Esophagus (tissue), 2 donors: Measurements from ENCODE around the gene PRKACB. TPM values are rescaled to one million over a fixed set of nuclear protein-coding genes. Genes with fewer than 3 reads are reported as not detected.

Experiments
- H3K27ac ChIP-seq, 2 donors: one replicate each; pipeline ENCODE4 v1.5.1; 2013; ENCODE audit warnings: low read depth in 2 of 2, mild to moderate bottlenecking in 2 of 2, inconsistent platforms in 1 of 2, low read length in 1 of 2, moderate library complexity in 1 of 2
- H3K27me3 ChIP-seq, 2 donors: one replicate each; pipeline ENCODE4 v1.6.1; 2013; ENCODE audit warnings: low read length in 2 of 2, control low read depth in 1 of 2, mild to moderate bottlenecking in 1 of 2; ENCODE audit not compliant: insufficient read depth in 2 of 2, control insufficient read depth in 1 of 2
- H3K36me3 ChIP-seq, 2 donors: one replicate each; pipeline ENCODE4 v1.6.1; 2013; ENCODE audit warnings: low read length in 1 of 2; ENCODE audit not compliant: control insufficient read depth in 2 of 2, insufficient read depth in 2 of 2
- H3K4me1 ChIP-seq, 2 donors: one replicate each; pipeline ENCODE4 v1.6.1; 2013; ENCODE audit warnings: low read length in 1 of 2; ENCODE audit not compliant: control insufficient read depth in 2 of 2, insufficient read depth in 2 of 2
- H3K4me3 ChIP-seq, 2 donors: one replicate each; pipeline ENCODE4 v1.5.1; 2013; ENCODE audit warnings: low read length in 2 of 2, mild to moderate bottlenecking in 2 of 2, low read depth in 1 of 2, moderate library complexity in 1 of 2
- H3K9me3 ChIP-seq, 2 donors: one replicate each; pipeline ENCODE4 v1.6.1; 2013; ENCODE audit warnings: mild to moderate bottlenecking in 2 of 2, low read depth in 1 of 2, low read length in 1 of 2, moderate library complexity in 1 of 2; ENCODE audit not compliant: control insufficient read depth in 2 of 2, insufficient read depth in 1 of 2
- WGBS, 2 donors: extraction: QIAGEN DNeasy Blood & Tissue Kit; methylation state at CpG; one replicate each; pipeline ENCODE4 v1.1.7; 2013; 5-methylcytosine and 5-hydroxymethylcytosine counted together
- polyA plus RNA-seq, 2 donors: library from polyadenylated mRNA; stranded (reverse); fragments of 200-250 nt; gene quantifications; one replicate each; pipeline ENCODE4 v1.2.3, GENCODE V29; 2013
- donor health status: healthy with polysubstance abuse.
- donor health status: Bipolar disorder and iron deficiency.

The PRKACB gene
- polyA plus RNA-seq, 2 donors, result 4.1 to 5.1 TPM

DNA sequence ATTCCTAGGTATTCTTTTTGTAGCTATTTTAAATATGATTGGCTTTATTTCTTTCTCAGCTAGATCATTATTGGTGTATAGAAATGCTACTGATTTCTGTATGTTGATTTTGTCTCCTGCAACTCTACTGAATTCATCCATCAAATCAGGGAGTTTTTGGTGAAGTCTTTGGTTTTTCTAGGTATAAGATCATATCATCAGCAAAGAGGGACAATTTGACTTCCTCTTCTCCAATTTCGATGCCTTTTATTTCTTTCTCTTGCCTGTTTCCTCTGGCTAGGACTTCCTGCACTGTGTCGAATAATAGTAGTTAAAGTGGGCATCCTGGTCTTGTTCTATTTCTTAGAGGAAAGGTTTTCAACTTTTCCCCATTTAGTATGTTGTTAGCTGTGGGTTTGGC is 27.5 kb upstream of the PRKACB start:
- no peak overlapping the region for H3K4me3 ChIP-seq
- H3K27me3 ChIP-seq, result no peaks in the 10 kb centered on the region
- H3K9me3 ChIP-seq, result no peaks in the 10 kb centered on the region
- no peaks in the 10 kb centered on the region for H3K36me3 ChIP-seq
- H3K4me1 ChIP-seq, result no peaks in the 10 kb centered on the region
- H3K27ac ChIP-seq, result no peak overlapping the region
- 66 to 74% methylated on average over 2 of the region's 2 CpGs for WGBS, 2 donors

DNA sequence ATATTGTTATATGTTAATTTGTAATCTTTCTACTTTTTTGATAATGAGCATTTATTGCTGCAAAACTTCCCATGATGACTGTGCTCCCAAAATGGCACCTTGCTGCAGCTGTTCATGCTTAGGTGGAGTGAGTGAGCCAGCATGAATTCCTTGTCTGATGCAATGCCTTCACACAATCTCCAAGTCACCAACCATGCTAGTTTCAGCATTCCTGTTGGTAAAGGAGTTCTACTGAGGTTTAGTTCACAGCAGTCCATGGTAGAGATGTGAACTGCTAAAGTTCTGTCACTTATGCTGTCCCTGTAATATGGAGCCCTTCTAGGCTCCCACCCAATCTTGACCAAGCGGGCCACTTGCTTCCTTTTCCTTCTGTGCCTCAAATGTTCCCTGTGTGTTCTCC is 26.2 kb upstream of the PRKACB start:
- Histone ChIP-seq H3K9me3 (no peaks in the 10 kb centered on the region), H3K36me3 (no peaks in the 10 kb centered on the region), H3K27ac (no peak overlapping the region), H3K4me1 (no peaks in the 10 kb centered on the region), H3K27me3 (no peaks in the 10 kb centered on the region), H3K4me3 (no peak overlapping the region)
- 92 to 100% methylated on average over 1 of the region's 1 CpG for WGBS, 2 donors

DNA sequence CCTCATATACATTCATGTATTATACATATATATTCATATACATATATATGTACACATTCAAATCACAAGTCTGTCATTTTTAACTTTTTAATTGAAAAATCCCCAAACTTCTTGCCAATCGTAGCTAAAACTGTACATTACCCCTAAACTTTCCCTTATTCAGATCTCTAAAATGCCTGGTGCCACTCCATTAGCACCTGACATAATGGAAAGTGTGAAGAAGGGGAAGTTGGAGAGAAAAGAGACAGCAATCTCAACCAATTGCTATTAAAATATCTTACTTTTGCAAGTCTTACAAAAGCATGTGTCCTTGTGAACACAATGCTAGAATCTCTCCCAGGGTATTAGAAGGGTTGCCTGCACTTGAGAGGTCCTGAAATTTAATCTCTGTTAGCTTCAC is 22.7 kb upstream of the PRKACB start:
- WGBS, 2 donors, result 83 to 86% methylated on average over 1 of the region's 1 CpG
- H3K27me3 ChIP-seq, result no peaks in the 10 kb centered on the region
- no peaks in the 10 kb centered on the region for H3K4me1 ChIP-seq
- H3K27ac ChIP-seq, result no peak overlapping the region
- no peaks in the 10 kb centered on the region for H3K36me3 ChIP-seq
- H3K4me3 ChIP-seq, result no peak overlapping the region
- H3K9me3 ChIP-seq, result no peaks in the 10 kb centered on the region

DNA sequence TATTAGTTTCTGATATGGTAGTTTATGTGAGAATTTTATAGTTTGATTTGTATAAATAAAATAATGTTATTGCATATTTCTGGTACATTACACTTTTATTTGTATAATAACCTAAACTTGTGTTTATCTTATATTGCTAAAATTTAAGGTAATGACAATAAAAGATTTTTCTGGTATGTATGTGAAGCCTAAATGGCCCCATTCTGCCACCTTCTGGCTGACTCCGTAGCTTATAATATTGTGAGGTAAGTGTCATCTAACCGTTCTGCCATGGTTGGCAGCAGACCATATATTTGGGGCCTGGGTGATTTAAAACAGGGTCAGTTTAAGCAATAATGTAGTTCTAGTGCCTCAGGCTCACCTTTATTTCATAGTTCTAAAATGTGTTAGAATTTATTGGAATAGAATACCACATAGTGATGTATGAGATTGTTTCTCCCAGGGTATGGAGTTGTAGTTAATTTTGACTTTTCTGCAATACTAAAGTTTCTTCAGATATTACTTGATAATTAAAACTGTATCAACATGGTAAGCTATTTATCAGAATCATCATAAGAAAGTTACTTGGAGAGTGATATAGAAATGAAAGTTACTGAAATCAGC is 21.2 kb upstream of the PRKACB start:
- H3K4me1 ChIP-seq, result no peaks in the 10 kb centered on the region
- no peaks in the 10 kb centered on the region for H3K27me3 ChIP-seq
- no peak overlapping the region for H3K4me3 ChIP-seq
- H3K9me3 ChIP-seq, result no peaks in the 10 kb centered on the region
- H3K27ac ChIP-seq, result no peak overlapping the region
- 1 to 5% methylated on average over 2 of the region's 2 CpGs for WGBS, 2 donors
- no peaks in the 10 kb centered on the region for H3K36me3 ChIP-seq

DNA sequence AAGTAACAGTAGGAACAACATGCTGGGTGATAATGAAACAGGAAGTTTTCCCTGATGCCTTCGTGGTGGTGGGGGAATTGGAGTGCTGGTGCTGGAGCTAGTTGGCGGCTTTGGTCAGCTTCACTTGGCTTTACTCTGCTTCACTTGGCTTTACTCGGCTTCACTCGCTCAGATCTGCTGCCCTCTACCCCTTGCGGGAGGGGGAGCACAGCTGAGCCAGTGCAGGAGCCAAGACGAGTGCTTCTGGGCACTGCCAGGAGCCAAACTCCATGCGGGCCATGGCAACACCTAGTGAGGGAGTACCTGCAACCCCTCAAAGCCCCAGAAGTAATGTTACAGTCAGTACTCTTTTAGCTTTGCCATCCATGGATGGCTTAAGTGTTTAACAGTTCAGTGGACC is 10.6 kb upstream of the PRKACB start:
- H3K27ac ChIP-seq, result no peak overlapping the region
- H3K4me1 ChIP-seq, result no peaks in the 10 kb centered on the region
- H3K9me3 ChIP-seq, result no peaks in the 10 kb centered on the region
- H3K36me3 ChIP-seq, result no peaks in the 10 kb centered on the region
- H3K4me3 ChIP-seq, result no peak overlapping the region
- no peaks in the 10 kb centered on the region for H3K27me3 ChIP-seq
- 88 to 92% methylated on average over 7 of the region's 7 CpGs for WGBS, 2 donors

DNA sequence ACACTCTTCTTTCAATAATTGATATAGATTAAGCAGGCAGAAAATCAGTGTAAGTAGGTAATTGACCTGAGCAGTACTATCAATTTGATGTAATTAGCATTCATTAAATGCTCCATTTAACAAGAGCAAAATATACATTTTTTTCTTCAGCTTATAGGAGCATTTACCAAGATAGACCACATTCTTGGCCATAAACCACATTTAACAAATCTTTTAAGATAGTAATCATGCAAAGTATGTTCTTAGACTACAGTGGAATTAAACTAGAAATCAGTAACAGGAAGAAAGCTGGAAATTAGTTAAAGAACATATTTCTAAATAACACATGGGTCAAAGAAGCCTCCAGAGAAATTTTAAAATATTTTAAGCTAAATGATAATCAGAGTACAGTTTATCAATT is 8.7 kb upstream of the PRKACB start:
- Histone ChIP-seq H3K27me3 (no peaks in the 10 kb centered on the region), H3K4me1 (no peaks in the 10 kb centered on the region), H3K9me3 (no peaks in the 10 kb centered on the region), H3K36me3 (no peaks in the 10 kb centered on the region), H3K4me3 (no peak overlapping the region), H3K27ac (no peak overlapping the region)

DNA sequence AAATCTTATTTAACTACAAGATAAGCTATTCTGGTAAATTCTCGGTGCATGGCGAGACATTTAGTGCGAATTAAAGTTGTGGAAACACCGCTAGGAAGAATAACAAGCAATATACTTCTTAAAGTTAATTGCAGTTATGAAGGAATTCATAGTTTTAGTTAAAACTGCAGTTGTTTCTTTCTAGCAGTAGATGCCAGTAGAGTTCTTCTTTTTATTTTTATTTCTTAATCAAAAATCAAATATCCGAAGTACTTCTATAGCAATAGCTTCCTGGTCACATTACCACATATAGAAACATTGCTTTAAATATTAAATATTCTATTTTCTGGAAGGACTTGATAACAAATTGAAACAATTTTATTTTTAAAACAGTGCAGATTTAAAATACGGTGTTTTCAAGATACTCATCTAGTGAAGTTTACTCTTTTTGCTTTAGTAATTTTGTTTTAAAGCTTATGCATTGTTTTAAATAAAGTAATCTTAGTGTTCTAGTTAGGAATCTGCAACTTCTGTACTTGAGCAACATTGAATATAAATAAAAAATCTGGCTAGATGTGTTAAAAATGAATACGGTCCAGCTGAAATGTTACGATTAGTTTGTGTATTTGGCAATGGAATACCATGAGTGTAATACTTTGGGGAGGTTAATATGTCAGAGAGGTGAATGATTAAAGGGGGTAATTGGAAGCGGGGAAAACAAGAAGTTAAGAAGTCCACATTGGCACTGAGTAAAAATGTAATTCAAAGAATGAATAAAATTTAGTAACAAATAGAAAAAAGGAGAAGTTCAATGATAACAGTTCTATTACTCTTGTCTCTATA is 2.7 kb upstream of the PRKACB start:
- WGBS, 2 donors, result 66 to 76% methylated on average over 9 of the region's 9 CpGs
- no peaks in the 10 kb centered on the region for H3K4me1 ChIP-seq
- H3K27me3 ChIP-seq, result no peaks in the 10 kb centered on the region
- no peak overlapping the region for H3K27ac ChIP-seq
- no peak overlapping the region for H3K4me3 ChIP-seq
- no peaks in the 10 kb centered on the region for H3K36me3 ChIP-seq
- no peaks in the 10 kb centered on the region for H3K9me3 ChIP-seq

DNA sequence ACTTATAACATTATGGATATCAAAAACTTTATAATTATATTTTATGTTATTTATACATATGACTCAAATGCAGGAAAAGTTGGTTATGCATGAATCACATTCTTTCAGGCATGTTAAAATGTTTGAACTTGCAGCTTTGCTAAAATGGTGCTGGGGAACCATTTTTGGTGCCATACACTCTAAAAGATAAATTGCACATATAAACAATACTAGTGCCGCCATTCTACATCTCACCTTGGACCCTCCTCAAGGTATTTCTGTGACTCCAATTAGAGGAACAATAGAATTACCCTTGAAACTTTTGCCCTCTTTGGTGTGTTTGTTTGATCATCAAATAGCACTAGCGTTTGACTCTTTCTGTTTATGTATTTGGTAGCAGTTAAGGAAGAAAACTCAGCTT is 997 bp downstream of the PRKACB start:
- H3K27me3 ChIP-seq, result no peaks in the 10 kb centered on the region
- H3K9me3 ChIP-seq, result no peaks in the 10 kb centered on the region
- peak overlapping the region in 1 of 2 donors; percentile 22 for H3K4me3 ChIP-seq
- no peak overlapping the region for H3K27ac ChIP-seq
- H3K4me1 ChIP-seq, result no peaks in the 10 kb centered on the region
- 35 to 57% methylated on average over 2 of the region's 2 CpGs for WGBS, 2 donors
- H3K36me3 ChIP-seq, result no peaks in the 10 kb centered on the region

DNA sequence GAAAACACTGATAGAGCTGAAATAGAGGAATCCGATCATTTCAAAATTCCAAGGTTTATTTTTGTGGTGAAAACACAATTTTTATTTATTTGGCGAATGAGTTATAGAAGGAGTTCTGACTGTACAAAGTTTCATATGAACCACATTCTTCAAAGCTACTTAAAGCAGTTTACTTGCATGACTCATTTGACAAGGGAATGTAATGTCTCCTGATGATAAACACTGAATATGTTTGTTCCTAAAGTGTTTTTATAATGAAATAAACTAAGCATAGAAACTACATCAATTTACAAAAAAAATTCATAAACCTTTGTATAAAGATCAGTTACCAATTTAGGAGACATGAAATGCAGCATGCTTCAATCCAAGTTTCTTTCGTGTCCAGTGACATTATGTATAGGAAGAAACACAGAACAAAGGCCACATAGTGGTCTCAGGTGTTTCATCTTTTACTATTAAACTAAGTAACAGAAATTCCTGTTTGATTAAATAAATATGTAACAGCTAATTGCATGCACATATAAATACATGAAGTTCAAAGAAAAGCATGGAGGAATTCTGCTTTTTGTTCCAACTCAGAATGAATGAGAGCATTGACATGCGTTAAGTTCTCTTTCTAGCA is 2.5 kb downstream of the PRKACB start:
- Histone ChIP-seq H3K4me1 (no peaks in the 10 kb centered on the region), H3K27me3 (no peaks in the 10 kb centered on the region), H3K36me3 (no peaks in the 10 kb centered on the region), H3K4me3 (no peak overlapping the region), H3K9me3 (no peaks in the 10 kb centered on the region), H3K27ac (no peak overlapping the region)
- 70 to 75% methylated on average over 4 of the region's 4 CpGs for WGBS, 2 donors

DNA sequence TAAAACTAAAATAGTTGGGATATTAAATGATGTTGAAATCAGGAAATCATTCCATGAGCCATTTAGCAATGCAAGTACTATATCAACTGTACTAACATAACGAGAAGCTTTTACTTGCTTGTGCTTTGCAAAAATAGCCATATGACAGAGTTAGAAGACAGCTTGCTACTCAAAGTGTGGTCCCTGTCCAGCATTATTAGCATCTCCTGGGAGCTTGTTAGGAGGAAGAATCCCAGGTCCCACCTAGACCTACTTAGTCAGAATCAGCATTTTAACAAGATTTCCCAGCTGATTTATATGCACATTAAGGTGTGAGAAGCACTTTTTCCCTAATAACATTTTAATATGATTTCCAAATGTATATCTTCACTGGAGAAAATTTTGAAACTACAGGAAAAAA is 4.7 kb downstream of the PRKACB start:
- no peaks in the 10 kb centered on the region for H3K4me1 ChIP-seq
- WGBS, 2 donors, result 94% methylated on average over 1 of the region's 1 CpG
- H3K4me3 ChIP-seq, result no peak overlapping the region
- no peaks in the 10 kb centered on the region for H3K9me3 ChIP-seq
- no peak overlapping the region for H3K27ac ChIP-seq
- H3K36me3 ChIP-seq, result no peaks in the 10 kb centered on the region
- H3K27me3 ChIP-seq, result no peaks in the 10 kb centered on the region
